ENCODE data around the gene RPL37. TPM values are rescaled to one million over a fixed set of nuclear protein-coding genes. Genes with fewer than 3 reads are reported as not detected.
A peak's percentile ranks its signal among the peaks of the same experiment; 100 is the strongest.

RPL37 gene
- total RNA-seq, 1 experiment from 2014 or later = 2,054 TPM

Small RNA genes within 50 kb of the gene (small RNA-seq; reads per million reads assigned to genes)
- gene RF00191 (not detected), gene SNORD72 (248 reads per million, percentile 97 among the genes with 10 or more reads in this experiment)

Other genes starting within 250 kb of the RPL37 start
- 4.8 and 9.2 TPM in 2 replicates for gene PTGER4, start 155.3 kb downstream of the RPL37 start, total RNA-seq (2014; rRNA removed; shearing (Covaris generic))
- gene TTC33, start 79.3 kb downstream of the RPL37 start, total RNA-seq (2014; rRNA removed; shearing (Covaris generic)) = 5.8 and 8.4 TPM in 2 replicates
- 58.3 and 63.8 TPM in 2 replicates for gene PRKAA1, start 36.8 kb downstream of the RPL37 start, total RNA-seq (2014; rRNA removed; shearing (Covaris generic))
- gene CARD6, start 6.1 kb upstream of the RPL37 start, total RNA-seq (2014; rRNA removed; shearing (Covaris generic)) = 2.1 and 2.3 TPM in 2 replicates
- gene C7, start 74.3 kb upstream of the RPL37 start, total RNA-seq (2014; rRNA removed; shearing (Covaris generic)) = not detected in 2 replicates
- gene MROH2B, start 236.1 kb upstream of the RPL37 start, total RNA-seq (2014; rRNA removed; shearing (Covaris generic)) = 0.08 TPM in 1 of 2 replicates, not detected in the other

Measured in HT1080 (cell line).